Common myeloid progenitor, CD34-positive (primary cell): ENCODE results near the gene ADAMTS10.

ENCODE experiments used
- CTCF ChIA-PET: fragments of 350-600 bp; sonication (Branson Sonifier 250); formaldehyde crosslinking; loops from one replicate; lab custom pipeline; 2021; ENCODE audit warnings: antibody characterized with exemption; lab: Charles Lee
- POLR2A ChIA-PET: fragments of 350-600 bp; sonication (Branson Sonifier 250); formaldehyde crosslinking; loops from one replicate; lab custom pipeline; 2021; ENCODE audit warnings: antibody characterized with exemption; lab: Charles Lee
- DNase-seq, 3 donors: peaks; one replicate each; pipeline versions ENCODE4 v3.0.0 to v3.0.0-alpha.2; 2013
- H3K27ac ChIP-seq, 2 experiments: 1 replicate in 1 of 2; 2 replicates in 1 of 2; pipeline ENCODE4 v1.7.0; 2013; ENCODE audit warnings: inconsistent platforms in 2 of 2, low read length in 2 of 2, mild to moderate bottlenecking in 2 of 2, low read depth in 1 of 2, moderate library complexity in 1 of 2; ENCODE audit not compliant: severe bottlenecking in 2 of 2, insufficient read depth in 1 of 2, poor library complexity in 1 of 2
- H3K27me3 ChIP-seq, 5 experiments: replicated peaks in 2 of 5; 1 replicate in 3 of 5; 2 replicates in 2 of 5; pipeline versions ENCODE4 v1.6.1 to v1.7.0; 2013; ENCODE audit warnings: low read length in 4 of 5, mild to moderate bottlenecking in 2 of 5, moderate library complexity in 2 of 5, inconsistent platforms in 1 of 5; ENCODE audit not compliant: insufficient read depth in 5 of 5, control insufficient read depth in 4 of 5
- H3K36me3 ChIP-seq, 4 experiments: 1 replicate in 2 of 4; 2 replicates in 2 of 4; pipeline versions ENCODE4 v1.6.1 to v1.7.0; 2013; ENCODE audit warnings: low read length in 3 of 4, control low read depth in 1 of 4, mild to moderate bottlenecking in 1 of 4; ENCODE audit not compliant: control insufficient read depth in 4 of 4, insufficient read depth in 4 of 4
- H3K4me1 ChIP-seq, 4 experiments: 1 replicate in 3 of 4; 2 replicates in 1 of 4; pipeline versions ENCODE4 v1.6.1 to v1.7.1; 2013; ENCODE audit warnings: low read length in 3 of 4, mild to moderate bottlenecking in 3 of 4, control low read depth in 1 of 4, inconsistent platforms in 1 of 4, moderate library complexity in 1 of 4; ENCODE audit not compliant: control insufficient read depth in 4 of 4, insufficient read depth in 4 of 4; ENCODE audit errors: control extremely low read depth in 1 of 4
- H3K4me3 ChIP-seq, 7 experiments: 1 replicate in 4 of 7; 2 replicates in 3 of 7; pipeline versions ENCODE4 v1.5.1 to v1.7.0; 2013; ENCODE audit warnings: mild to moderate bottlenecking in 7 of 7, low read length in 6 of 7, moderate library complexity in 6 of 7, inconsistent platforms in 2 of 7, low read depth in 2 of 7, control low read depth in 1 of 7; ENCODE audit not compliant: insufficient read depth in 4 of 7, control insufficient read depth in 1 of 7; ENCODE audit errors: extremely low read depth in 1 of 7
- H3K9me3 ChIP-seq, 5 experiments: 1 replicate in 4 of 5; 2 replicates in 1 of 5; pipeline versions ENCODE4 v1.6.1 to v1.7.1; 2013; ENCODE audit warnings: low read length in 4 of 5, mild to moderate bottlenecking in 2 of 5, inconsistent platforms in 1 of 5, low read depth in 1 of 5, moderate library complexity in 1 of 5; ENCODE audit not compliant: control insufficient read depth in 4 of 5, insufficient read depth in 2 of 5; ENCODE audit errors: control extremely low read depth in 1 of 5
- WGBS: methylation state at CpG from one replicate; pipeline ENCODE4 v1.1.5; 2013; ENCODE audit not compliant: insufficient coverage; 5-methylcytosine and 5-hydroxymethylcytosine counted together

Gene ADAMTS10

DNA sequence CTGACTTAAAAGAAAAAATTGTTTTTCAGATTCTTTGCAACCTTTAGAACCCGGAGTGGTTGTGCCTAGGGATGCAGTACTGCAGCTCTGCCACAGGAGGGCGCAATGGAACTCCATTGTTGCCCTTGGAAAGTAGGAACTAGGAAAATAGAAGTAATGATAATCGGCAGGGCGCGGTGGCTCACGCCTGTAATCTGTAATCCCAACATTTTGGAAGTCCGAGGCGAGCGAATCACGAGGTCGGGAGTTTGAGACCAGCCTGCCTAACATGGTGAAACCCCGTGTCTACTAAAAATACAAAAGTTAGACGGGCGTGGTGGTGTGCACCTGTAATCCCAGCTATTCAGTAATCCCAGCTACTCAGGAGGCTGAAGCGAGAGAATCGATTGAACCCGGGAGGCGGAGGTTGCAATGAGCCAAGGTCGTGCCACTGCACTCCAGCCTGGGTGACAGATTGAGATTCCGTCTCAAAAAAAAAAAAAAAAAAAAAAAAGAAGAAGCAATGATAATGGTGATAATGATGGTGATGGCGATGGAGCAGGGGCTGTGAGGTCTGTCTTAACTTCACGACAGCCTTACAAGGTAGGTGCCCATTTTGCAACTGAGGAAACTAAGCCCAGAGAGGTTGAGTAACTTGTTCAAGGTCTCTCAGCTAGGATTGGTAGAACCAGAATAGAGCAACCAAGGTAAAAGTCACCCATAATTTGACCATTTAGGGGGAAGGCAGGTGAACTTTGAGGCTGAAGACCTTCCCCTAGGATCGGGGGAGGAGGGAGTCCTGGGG, 5.5 kb upstream of the ADAMTS10 start:
- H3K4me3 ChIP-seq = peak overlapping the region in 1 of 7 experiments; percentile 47
- H3K9me3 ChIP-seq = no peaks in the 10 kb centered on the region
- H3K27ac ChIP-seq = no peak overlapping the region
- WGBS = 13% methylated on average over 13 of the region's 23 CpGs
- H3K36me3 ChIP-seq = no peaks in the 10 kb centered on the region
- POLR2A ChIA-PET = no interaction called here
- CTCF ChIA-PET = interaction anchor here (0.6 to 4.1 kb wide), 10 partner anchors 14 to 472 kb away, joined by 3 to 28 read pairs (median 3); partner anchors contain the start of genes MYO1F and NFILZ
- peak; percentile 59 to 80 (median 75) for DNase-seq
- peaks cover 0 to 13% (median 4%) of the 10 kb centered on the region in 4 experiments for H3K4me1 ChIP-seq
- H3K27me3 ChIP-seq = no peaks in the 10 kb centered on the region

DNA sequence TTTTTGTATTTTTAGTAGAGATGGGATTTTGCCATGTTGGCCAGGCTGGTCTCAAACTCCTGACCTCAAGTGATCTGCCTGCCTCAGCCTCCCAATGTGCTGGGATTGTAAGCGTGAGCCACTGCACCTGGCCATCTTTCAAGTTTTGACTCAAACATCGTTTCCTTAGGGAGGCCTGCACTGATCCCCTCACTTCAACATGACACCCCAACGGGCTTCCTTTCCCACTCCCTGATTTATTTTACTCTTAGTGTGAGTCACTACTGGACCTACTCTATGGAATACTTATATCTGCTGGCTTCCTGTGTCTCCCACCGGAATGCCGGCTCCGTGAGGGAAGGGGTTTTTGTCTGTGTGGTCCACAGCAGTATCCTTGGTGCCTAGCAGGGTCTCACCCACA, 4.5 kb upstream of the ADAMTS10 start:
- Histone ChIP-seq H3K4me3 (no peak overlapping the region), H3K4me1 (peaks cover 0 to 17% (median 8%) of the 10 kb centered on the region in 4 experiments), H3K36me3 (no peaks in the 10 kb centered on the region), H3K27ac (no peak overlapping the region), H3K9me3 (no peaks in the 10 kb centered on the region), H3K27me3 (no peaks in the 10 kb centered on the region)
- DNase-seq = no peak
- ChIA-PET POLR2A (no interaction called here), CTCF (interaction anchor here (0.7 to 4.1 kb wide), 12 partner anchors 8 to 1490 kb away, joined by 3 to 28 read pairs (median 3); partner anchors contain the start of genes MYO1F and NFILZ)
- 66% methylated on average over 4 of the region's 6 CpGs for WGBS

DNA sequence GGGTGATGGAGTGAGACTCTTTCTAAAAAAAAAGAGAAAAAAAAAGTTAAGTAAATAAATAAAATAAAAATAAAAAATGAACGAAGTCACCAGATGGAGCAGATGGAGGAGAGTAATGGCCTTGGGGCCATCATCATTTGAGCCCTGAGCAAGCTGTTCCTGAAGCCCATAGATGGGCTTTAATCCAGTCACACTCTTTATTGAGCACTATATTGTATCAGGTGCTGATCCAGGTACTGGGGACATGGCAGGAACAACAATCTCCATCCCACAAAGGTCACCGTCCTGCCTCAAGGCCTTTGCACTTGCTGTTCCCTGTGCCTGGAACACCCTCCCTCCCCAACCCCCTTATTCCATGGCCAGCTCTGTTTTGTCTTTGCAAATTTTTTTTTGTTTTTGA, 3.9 kb upstream of the ADAMTS10 start:
- no peaks in the 10 kb centered on the region for H3K36me3 ChIP-seq
- CTCF ChIA-PET = interaction anchor here (0.8 to 4.1 kb wide), 10 partner anchors 8 to 474 kb away, joined by 3 to 28 read pairs (median 4); partner anchors contain the start of genes MYO1F and NFILZ
- no peak overlapping the region for H3K27ac ChIP-seq
- DNase-seq = no peak
- POLR2A ChIA-PET = no interaction called here
- H3K4me1 ChIP-seq = peaks cover 0 to 22% (median 14%) of the 10 kb centered on the region in 4 experiments
- 83% methylated on average over 1 of the region's 2 CpGs for WGBS
- no peaks in the 10 kb centered on the region for H3K9me3 ChIP-seq
- no peak overlapping the region for H3K4me3 ChIP-seq
- H3K27me3 ChIP-seq = no peaks in the 10 kb centered on the region

DNA sequence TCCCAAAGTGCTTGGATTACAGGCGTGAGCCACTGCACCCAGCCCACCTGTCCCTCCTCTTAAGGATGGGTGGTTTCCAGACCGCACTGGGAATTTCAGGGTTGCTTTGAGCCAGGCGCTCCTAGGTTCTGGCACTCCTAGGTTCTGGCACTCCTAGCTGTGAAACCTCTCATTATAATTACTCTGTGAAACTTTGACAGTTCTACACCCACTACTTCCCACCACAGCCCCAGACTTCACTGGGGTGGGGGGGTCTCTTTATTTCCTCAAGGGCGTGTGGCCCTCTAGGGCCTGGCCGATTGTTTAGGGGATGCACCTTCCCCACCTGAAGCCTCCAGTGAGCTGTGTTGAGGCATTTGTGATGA, 2.3 kb upstream of the ADAMTS10 start:
- CTCF ChIA-PET = interaction anchor here (4.1 kb wide), 1 partner anchor 33 kb away, joined by 28 read pairs; the partner anchor contains the start of gene MYO1F
- no peak for DNase-seq
- no peaks in the 10 kb centered on the region for H3K27me3 ChIP-seq
- 68% methylated on average over 2 of the region's 5 CpGs for WGBS
- H3K4me3 ChIP-seq = no peak overlapping the region
- H3K4me1 ChIP-seq = peaks cover 0 to 39% (median 31%) of the 10 kb centered on the region in 4 experiments
- no peak overlapping the region for H3K27ac ChIP-seq
- no peaks in the 10 kb centered on the region for H3K9me3 ChIP-seq
- POLR2A ChIA-PET = no interaction called here
- no peaks in the 10 kb centered on the region for H3K36me3 ChIP-seq

DNA sequence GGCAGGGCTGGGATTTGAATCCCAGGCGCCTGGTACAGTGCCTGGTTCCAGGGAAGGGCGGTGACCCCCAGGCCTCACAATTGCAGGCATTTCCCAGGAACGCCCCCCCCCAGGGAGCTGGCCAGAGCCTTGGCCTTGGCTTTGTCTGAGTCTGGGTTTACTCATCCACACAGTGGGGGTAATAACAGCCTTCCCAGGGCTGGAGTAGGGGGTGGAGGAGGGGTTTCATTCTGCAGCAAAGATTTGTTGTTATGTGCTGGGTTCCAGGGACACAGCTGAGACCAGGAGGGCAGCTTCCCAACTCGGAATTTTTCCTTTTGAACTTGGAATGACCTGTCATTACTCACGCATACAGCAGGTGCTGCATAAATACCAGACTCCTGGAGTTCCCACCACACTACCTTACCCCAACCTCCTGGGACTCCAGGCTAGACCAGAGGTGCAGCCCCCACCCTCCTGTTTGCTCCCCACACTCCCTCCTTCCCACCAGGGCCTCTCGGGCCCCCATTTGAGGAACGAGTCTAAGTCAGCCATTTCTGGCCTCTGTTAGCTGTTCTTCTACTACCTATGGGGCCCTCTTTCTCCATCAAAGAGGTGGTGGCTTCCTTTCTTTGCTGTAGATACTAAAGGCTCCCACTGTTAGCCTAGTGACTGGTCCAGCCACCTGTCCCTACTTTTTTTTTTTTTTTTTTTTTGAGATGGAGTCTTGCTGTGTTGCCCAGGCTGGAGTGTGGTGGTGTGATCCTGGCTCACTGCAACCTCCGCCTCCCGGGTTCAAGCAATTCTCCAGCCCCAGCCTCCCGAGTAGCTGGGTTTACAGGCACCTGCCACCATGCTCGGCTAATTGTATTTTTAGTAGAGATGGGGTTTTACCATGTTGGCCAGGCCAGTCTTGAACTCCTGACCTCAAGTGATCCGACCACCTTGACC, 1.6 kb upstream of the ADAMTS10 start:
- 68% methylated on average over 6 of the region's 12 CpGs for WGBS
- Histone ChIP-seq H3K27ac (no peak overlapping the region), H3K27me3 (no peaks in the 10 kb centered on the region), H3K9me3 (no peaks in the 10 kb centered on the region), H3K4me3 (no peak overlapping the region), H3K4me1 (peaks cover 0 to 39% (median 31%) of the 10 kb centered on the region in 4 experiments), H3K36me3 (peaks cover 0 to 3% (median 0%) of the 10 kb centered on the region in 4 experiments)
- POLR2A ChIA-PET = interaction anchor here (0.6 kb wide), 1 partner anchor 778 kb away, joined by 3 read pairs; no protein-coding TSS in a partner anchor
- CTCF ChIA-PET = interaction anchor here (0.9 to 1.2 kb wide), 4 partner anchors 16 to 34 kb away, joined by 3 to 4 read pairs (median 3); no protein-coding TSS in a partner anchor
- DNase-seq = peak in 2 of 3 donors; percentile 53 to 68

DNA sequence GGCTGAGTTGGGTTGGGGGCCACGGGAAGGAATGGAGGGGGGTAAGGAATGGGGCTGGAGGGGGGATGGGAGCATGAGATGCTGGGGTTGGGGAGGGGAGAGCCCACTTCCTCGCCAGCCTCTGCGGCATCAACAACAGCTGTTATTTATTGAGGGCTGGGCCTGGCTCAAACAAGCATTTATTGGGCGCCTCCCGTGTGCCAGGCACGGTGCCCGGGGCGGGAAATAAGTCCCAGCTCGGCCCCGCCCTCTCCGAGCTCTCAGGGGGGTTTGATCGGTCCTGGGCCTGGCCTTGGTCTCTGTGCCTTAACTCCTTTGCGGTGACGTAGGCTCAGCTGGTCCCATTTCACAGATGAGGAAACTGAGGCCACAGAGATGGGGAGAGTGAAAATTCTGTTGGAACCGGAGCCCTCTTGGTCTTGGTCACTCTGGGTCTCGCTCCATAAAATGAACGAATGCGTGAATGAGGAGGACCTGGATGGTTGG, 919 bp upstream of the ADAMTS10 start:
- H3K27ac ChIP-seq = no peak overlapping the region
- H3K36me3 ChIP-seq = peaks cover 0 to 3% (median 0%) of the 10 kb centered on the region in 4 experiments
- H3K27me3 ChIP-seq = no peaks in the 10 kb centered on the region
- no peak overlapping the region for H3K4me3 ChIP-seq
- 44% methylated on average over 17 of the region's 18 CpGs for WGBS
- ChIA-PET CTCF (interaction anchor here (0.9 to 1.2 kb wide), 4 partner anchors 16 to 34 kb away, joined by 3 to 4 read pairs (median 3); no protein-coding TSS in a partner anchor), POLR2A (interaction anchor here (0.6 kb wide), 1 partner anchor 778 kb away, joined by 3 read pairs; no protein-coding TSS in a partner anchor)
- H3K4me1 ChIP-seq = peaks cover 0 to 39% (median 31%) of the 10 kb centered on the region in 4 experiments
- H3K9me3 ChIP-seq = no peaks in the 10 kb centered on the region
- DNase-seq = peak in 2 of 3 donors; percentile 50 to 67
